KG1 (cell line): ENCODE measurements around the gene GABRB1.
"Not testable (repeated sequence)": the region's sequence is repeated elsewhere in the genome, so short reads cannot be mapped to it uniquely, and the experiment has no call there.

Source experiments
- DNase-seq: peaks from one replicate; lab custom pipeline; 2025; lab: John Stamatoyannopoulos, UW

The GABRB1 gene

DNA sequence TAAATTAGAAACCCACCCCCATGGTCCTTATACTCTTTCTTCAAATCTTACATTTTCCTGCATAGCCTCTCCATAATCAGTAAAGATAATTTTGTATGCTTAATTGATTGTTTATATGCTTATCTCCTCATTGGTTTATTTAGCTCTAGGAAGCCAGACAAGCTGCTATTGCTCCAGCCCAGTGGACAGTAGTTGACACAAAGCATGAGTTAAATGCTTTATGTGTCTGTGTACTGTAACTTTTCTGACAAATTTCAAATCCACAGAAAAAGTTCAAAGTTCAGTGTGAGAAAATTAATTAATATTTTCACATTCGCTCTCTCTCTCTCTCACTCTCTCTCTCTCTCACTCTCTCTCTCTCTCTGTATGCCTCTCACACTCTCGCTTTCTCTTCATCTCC is 181.7 kb downstream of the GABRB1 start:
- DNase-seq: no peak

DNA sequence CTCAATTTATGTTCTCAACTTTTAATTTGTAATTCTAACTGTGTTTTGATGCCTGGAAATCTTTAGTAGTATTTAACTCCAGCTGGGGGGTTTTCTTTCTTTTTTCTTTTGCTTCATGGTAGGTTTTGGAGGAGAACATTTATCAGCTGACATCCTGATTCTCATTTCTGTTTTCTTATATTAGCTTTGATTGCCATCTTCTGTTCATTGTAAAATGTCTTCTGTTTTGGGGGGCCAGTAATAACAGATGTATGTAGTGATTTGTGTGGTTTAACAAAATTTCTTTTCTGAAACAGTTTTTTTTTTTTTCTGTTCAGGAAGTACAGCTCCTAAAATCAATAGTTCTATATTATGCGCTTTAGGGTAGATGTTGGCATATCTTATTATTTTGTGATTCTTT is 182.2 kb downstream of the GABRB1 start:
- DNase-seq: no peak

DNA sequence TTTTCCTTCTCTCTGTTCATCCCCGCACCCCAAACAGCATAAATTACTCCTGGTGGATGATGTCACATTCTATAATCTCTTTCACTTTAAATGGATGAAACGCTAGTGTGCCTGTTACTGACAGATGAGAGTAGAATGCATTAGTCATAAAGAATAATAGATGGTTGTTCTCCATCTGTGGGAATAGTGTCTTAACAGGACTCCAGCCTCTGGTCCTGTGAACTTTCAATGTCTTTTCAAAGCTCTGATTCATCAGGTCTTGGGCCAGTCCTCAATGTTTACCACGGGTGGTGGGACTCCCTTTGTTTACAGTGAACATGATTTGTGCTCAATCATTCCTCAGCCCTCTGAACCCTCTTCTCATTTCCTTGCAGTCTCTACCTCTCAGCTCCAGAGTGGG is 182.6 kb downstream of the GABRB1 start:
- no peak for DNase-seq

DNA sequence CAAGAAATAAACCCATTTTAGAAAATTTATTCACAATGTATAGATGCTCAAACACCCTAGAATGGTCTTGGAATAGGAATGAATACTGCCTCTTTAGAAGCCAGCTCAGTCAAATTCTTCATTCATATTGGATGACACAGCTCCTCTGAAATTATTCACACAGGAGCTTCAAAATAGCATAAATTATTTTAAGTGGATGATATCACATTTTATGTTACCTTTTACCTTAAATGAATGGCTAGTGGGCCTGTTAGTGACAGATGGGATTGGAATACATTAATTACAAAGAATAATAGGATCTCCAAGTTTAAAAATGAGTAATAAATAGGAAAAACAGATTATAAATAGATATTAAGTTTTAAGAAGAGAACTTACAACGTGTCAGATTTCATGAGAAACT is 184.4 kb downstream of the GABRB1 start:
- no peak for DNase-seq

DNA sequence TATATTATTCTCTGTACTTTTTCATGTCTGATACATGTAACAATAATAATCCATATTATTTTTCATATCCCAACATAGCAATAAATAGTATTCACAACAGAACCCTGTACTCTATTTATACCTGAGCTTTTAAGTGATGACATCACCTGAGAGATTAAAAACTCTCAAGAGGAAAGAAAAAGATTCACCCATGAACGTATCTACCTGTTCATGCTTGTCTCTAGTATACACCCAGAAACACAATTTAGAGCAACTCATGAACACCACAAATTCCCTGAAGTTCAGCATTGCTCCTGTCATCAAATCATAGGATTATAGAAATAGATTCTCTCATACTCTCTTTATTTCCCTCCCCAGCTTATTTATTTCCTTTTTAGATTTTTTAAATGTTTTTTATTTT is 185.9 kb downstream of the GABRB1 start:
- no peak for DNase-seq

DNA sequence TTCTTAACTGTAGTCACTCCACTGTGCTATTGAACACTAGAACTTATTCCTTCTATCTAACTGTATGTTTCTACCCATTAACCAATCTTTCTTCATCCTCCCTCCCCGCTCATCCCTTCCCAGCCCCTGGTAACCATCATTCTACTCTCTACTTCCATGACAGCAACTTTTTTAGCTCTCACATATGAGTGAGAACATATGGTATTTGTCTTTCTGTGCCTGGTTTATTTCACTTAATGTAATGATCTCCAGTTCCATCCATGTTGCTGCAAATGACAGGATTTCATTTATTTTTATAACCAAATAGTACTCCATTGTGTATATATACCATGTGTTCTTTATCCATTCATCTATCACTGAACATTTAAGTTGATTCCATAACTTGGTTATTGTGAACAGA is 186.5 kb downstream of the GABRB1 start:
- DNase-seq: no peak

DNA sequence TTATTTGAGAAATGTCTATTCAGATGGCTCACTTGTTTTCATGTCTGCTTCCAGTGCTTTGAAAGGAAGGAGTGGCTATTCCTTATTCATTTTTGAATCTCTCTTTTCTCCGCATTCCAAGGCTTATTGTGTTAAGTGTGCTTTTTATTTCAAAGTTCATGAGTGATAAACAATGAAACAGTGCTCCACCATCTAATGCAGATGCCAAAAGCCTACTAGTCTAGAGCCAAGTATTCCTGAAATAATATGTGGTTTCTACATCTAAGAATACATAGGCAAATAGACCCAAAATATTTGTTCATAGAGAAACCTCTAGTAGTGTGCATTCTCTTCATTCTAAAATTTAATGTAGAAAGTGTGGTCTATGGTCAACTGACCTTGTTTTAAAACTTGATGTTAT is 187.3 kb downstream of the GABRB1 start:
- no peak for DNase-seq

DNA sequence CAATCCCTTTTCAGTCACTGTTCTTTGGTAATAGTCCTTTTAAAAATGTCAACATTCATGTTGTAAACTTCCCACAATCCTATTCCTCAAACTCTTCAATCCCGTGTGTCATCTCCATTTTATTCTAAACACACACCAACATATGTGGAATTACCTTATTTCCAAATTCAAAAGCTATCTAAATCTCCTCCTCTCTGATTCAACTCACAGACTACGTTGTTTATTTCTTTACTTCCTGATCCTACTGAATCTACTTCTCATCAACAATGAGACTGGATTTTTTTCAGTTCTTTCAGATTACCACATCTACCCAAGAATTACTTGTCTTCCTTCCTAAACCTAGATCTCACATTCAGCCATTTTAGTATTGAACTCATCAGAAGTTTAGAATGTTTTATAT is 188.2 kb downstream of the GABRB1 start:
- no peak for DNase-seq

DNA sequence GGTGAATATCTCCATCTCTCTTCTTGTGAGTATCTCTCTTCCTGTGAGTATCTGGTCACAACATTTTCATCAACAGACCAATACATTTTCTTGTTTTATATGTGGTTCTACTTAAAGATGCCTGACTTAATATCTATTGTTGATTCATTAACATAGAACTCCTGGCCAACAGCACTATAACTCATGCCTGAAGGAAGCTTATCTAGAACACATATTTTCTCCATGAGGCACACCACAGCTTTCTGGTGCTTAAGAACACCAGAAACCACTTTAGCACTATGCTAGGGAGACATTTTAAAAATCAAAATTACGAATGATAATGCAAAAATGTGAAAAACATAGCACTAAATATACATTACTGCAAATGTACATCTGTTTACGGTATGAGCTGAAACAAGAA is 190.4 kb downstream of the GABRB1 start:
- no peak for DNase-seq

DNA sequence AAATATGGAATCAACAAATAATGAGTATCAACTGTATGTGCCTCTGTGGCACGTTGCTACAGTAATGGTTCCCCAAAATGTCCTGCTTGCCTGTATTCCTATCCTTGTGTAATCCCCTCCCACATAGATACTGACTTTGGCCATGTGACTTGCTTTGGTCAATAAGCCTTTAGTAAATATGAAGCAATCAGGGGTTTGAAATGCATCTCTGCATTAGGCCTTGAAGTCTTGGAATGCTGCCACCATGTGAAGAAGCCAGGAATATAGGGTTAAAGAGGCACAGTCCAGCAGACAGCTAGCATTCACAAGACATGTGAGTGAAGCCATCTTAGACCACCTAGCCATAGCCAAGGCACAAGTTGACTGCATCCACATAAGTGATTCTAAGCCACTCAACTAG is 190.9 kb downstream of the GABRB1 start:
- no peak for DNase-seq

DNA sequence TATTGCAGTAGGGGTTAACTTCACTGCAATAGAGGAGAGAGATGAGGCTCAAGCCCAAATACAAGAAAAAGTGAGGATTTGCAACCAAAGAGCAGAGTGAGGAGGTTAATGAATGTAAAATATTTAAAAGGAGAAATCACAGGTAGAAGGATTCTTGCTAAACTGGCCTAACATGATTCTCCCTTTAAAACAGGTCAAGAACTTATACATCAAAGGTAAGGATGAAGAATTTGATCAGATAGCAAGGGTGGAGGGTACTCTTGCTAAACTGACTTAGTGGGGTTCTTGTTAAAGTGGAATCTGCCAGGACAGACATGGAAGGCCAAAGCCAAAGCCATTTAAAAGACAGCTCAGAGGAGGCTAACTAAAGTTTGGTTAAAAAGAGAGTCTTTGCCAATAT is 193.0 kb downstream of the GABRB1 start:
- DNase-seq: no peak

DNA sequence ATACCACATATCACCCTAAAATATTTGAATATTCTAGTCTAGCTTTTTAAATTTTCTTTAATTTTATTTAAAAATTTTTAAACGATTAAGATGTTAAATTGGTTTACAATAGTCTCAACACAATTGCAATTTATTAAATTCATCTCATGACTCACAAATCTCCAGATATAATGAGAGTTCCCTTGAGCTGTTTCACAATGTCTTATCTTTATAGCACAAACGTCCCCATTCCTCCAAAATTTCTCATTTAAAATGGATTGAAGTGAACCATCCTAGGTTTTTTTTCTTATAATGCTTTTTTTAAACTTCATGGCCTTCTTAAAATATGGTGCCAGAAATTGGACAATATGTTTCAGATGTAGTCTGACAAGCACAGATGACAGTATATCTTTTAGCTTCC is 204.4 kb downstream of the GABRB1 start:
- DNase-seq: no peak

DNA sequence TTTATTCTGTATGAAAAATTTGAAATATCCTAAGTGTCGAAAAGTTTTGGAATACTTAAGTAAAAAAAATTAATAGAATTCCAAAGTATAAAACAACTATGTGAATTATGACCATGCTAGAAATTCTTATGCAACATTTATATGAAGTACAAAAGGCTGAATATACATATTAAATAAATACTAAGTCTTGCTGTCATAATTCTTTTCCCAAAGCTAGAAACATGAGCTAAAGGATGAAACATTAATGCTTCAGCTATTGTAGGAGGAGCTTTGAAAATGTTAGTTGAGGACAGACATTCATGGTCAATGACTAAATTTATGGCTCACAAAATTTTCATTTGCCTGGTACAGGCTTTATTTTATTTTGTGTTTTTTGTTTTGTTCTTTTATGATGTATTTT is 207.3 kb downstream of the GABRB1 start:
- DNase-seq: no peak

DNA sequence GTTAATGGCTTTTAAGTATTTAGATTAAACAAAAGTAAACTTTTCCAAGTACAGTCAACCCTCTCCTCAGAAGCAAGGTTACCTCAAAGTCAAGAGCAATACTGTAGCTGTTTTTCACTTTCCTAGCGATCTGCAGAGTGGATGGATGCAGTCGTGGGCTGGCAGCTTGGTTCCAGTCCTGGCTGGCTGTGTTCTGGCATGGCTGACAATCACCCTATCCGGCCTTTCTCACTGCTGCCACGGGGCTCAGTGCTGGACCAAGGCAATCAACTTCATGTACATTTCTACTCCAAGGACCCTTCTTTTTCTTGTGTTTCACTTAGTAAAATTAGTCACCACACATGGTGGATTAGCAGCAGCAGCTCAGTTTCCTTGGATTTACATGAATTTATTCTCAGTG is 208.3 kb downstream of the GABRB1 start:
- DNase-seq: no peak

DNA sequence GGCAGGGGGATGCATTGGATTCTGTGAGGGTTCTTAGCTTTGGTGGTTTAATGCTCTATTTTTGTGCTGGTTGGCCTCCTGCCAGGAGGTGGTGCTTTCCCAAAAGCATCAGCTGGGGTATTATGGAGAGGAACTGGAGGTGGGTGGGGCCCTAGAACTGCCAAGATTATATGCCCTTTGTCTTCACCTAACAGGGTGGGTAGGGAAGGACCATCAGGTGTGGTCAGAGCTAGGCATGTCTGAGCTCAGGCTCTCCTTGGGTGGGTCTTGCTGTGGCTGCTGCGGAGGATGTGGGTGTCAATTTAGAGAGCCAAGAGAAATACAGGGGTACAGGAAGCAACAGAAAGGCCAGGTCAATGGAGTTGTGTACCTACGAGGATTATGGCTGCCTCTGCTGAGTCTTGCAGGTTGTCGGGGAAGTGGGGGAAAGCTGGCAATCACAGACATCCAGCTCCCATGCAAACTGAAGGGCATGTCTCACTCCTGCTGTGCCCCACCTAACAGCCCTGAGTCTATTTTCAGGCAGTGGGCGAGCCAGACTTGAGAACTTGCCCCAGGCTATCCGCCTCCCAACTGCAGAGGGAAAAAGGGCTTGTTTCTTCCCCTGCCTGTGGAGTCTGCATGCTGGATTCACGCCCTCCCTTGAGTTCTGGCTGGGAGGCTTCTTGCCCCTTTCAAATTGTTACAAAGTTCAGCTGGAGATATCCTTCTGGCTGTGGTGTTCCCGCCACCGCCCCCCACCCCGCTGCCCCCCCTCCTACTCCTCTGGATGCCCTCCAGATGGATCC is 220.2 kb downstream of the GABRB1 start:
- DNase-seq: no peak

DNA sequence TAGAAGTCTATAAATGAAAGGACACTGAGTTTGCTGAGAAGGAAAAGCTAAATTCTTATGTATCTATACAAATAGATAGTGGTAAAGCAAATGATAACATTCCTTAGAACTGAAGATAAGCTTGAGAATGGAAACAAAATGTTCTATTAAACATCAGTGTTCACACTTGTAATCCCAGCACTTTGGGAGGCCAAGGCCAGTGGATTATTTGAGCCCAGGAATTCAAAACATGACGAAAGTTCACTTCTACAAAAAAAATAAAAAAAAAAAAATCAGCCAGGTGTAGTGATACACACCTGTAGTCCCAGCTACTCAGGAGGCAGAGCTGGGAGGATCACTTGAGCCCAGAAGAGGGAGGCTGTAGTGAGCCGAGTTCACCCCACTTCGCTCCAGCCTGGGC is 232.4 kb downstream of the GABRB1 start:
- DNase-seq: no peak

DNA sequence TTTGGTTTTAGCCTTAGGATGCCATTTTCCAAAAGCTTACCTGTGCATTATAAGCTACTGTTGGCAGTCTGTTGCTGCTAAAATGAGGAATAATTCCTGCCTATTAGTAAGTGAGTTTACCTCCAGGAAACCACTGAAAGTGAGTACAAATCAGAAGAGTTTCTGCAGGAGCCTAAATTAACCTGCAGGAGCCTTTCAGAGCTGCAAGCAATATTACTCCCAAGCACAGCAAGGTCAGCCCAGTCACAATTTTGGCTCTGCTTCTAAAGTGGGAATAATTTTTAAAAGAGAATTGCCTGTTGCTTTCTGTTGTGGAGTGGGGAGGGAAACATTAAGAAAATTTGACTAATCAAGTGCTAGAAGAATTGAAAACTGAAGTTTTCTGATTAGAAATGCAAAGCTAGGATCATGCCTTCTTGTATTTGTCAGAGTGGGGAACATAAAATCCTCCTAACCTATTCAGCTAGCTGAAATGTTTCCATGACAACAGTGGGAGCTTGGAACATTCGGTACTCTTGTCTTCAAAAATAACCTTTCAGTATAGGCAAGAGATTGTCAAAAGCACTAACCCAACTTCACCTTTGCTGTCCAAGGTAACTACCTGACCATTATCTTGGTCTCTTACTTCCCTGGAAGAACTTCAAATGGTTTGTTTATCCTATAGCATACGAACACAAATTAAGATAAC is 239.0 kb downstream of the GABRB1 start:
- DNase-seq: no peak

DNA sequence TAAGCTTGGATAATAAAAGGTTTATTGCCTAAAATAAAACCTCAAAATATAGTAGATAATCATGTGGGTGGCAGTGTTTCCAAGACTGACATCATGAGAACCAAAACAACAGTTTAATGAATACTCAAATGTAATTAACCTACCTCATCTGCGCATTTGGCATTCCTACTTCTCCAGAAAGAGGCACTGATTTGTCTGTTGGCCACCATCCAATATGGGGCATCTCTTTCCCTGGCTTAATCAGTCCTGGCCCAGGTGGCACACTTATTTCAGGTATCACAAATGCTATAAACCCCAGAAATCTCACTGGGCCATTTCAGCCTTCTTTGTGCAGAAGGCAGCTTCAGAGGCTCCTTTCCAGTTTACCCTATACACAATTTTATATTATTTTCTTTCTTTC is 239.9 kb downstream of the GABRB1 start:
- no peak for DNase-seq

DNA sequence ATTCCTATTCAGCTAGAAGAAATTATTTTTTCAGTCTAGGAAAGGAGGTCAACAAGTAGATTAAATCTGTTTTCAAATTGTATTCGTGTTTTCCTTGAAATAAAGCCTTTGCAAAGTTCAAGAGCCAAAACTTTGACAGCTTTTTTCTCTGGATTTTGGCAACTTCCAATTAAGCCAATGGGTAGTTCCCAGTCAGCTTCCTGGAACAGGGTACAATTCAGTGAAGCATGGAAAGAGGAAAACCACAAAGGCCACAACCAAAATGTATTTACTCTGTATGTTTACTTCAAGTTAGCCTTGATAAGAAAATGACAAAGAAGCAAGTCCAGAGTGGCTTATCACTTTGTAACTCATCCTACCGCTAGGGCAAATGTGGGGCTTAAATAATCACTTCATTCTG is 243.5 kb downstream of the GABRB1 start:
- no peak for DNase-seq

DNA sequence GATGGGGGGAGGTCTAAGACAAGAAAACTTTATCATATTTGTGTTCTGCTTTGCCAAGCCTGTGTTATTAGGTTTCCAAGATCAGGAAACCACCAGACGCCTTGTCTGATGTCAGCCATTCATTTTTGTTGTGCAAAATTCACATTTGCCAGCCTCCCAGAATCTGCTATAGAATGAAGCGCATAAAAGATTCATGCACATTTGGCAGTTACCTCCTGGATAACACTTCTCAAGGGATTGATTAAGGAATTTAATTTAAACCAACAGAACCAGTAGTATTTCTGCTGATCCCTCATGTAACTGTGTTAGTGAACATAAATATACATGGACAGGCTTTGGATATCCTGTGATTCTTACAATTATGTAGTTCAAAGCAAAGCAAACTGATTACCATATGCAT is 244.2 kb downstream of the GABRB1 start:
- DNase-seq: no peak

DNA sequence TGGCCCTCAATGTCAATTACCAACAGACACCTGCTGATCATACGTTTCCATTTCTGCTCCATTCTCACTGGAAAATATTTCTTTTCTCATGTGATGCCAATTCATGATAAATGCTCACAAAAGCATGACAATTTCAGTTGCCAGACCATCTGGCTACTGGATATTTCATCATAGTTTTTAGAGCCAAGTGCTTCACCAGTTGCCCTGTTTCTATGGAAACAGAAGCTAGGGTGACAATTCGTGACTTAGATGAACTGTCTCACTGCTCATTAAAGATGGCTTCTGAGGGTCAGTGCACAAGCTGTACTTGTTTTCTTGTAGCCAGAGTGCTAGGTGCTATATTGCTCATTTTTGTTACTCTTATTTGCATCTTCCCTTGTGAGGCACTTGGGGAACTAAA is 247.3 kb downstream of the GABRB1 start:
- no peak for DNase-seq

DNA sequence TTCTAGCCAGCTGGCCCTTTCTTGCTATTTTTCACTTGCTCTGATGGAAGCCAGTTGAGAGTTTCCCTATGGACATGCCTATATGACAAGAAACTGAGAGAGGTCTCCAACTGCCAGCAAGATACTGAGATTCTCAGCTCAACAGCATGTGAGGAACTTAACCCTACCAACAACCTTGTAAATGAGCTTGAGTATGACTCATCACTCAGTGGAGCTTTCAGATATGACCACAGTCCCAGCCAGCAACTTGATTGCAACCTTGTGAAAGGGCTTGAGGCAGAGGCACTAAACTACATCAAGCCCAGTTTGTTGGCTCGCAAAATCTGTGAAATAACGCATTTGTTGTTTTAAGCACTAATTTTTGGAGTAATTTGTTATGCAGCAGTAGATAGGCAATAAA is 256.4 kb downstream of the GABRB1 start:
- DNase-seq: no peak

DNA sequence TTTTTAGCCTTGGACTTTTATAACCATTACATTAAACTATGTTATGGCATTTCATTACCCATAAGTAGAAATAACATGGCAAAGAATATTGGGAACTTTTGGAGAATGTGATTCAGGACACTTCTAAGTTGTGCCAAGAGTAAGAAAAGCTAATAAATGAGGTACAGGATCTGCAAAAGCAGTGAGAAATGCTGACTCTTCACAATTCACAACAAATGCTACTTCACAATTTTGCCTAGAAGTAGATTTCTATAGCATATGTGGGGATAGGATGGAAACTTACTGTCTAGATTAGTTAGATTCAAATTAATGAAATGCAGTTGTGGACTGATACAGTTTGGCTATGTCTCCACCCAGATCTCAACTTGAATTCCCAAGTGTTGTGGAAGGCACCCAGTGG is 258.4 kb downstream of the GABRB1 start:
- DNase-seq: no peak

DNA sequence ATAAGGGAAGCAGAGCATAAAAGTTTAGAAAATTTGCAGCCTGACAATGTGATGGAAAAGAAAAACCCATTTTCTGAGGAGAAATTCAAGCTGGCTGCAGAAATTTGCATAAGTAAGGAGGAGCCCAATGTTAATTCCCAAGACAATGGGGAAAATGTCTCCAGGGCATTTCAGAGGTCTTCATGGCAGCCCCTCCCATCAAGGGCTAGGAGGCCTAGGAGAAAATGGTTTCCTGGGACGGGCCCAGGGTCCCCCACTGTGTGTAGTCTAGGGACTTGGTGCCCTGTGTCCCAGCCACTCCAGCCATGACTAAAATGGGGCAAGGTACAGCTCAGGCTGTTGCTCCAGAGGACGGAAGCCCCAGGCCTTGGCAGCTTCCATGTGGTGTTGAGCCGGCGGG is 259.5 kb downstream of the GABRB1 start:
- DNase-seq: not testable (repeated sequence)
